NCI-H1048 (cell line): ENCODE results near the gene ABHD17A.

Experiments used
- DNase-seq: peaks from one replicate; lab custom pipeline; 2025; lab: John Stamatoyannopoulos, UW

The ABHD17A gene

GRCh38 chr19:1885398-1886119 lies at the start of gene ABHD17A:
Gene ABHD17A, minus strand, starts transcription at chr19:1885496. Its CDS starts 3,930 bp downstream, at chr19:1881566.
- peak; percentile 86 for DNase-seq

- no peak for DNase-seq
Observed at GRCh38 chr19:1933942-1934341, 48.6 kb upstream of the ABHD17A start.

- DNase-seq = no peak
Observed at GRCh38 chr19:1933244-1933643, 47.9 kb upstream of the ABHD17A start.

GRCh38 chr19:1932395-1932794 lies 47.1 kb upstream of the ABHD17A start:
- DNase-seq = no peak

DNA sequence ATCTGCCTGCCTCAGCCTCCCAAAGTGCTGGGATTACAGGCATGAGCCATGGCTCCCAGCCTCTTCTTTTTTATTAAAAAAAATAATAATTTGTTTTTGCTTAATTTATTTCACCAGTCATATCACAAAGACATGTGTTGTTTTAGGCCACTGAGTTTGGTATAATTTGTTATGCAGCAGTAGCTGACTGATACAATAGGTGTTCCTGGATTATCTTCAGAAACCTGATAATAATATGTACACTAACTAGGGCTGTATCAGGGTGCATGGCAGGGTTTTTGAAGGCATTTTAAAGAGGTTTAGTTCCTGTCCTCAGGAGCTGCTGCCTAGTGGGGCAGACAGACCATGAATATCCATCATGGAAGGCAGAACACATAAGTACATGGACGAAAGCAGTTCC lies 46.1 kb upstream of the ABHD17A start:
- DNase-seq = no peak

DNA sequence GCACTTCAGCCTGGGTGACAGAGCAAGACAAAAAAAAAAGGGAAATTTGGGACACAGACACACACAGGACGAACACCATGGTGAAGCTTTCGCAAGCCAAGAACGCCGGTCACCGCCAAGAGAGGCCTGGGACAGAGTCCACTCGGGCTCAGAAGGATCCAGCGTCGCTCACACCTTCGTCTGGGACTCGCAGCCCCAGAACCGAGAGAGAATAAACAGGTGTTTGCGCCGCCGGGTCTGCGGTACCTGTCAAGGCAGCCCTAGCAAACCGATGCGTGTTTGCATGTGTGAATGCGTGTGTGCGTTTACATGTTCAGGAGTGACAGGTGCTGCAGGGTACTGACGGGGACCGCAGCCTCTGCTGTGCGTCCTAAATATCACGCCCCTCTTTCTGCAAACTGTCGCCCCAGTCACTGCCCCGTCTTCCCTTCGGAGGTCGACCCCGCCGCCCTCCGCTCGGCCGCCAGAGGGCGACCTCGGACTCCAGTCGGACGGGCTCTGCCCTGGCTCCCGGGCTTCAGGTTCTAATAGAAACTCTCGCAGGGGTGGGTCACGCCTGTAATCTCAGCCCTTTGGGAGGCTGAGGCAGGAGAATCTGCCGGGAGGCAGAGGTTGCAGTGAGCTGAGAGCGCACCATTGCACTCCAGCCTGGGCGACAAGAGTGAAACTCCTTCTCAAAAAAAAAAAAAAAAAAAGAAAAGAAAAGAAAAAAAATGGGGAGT lies 43.9 kb upstream of the ABHD17A start:
- peak; percentile 33 for DNase-seq

GRCh38 chr19:1925544-1925943 lies 40.2 kb upstream of the ABHD17A start:
- DNase-seq = no peak

DNA sequence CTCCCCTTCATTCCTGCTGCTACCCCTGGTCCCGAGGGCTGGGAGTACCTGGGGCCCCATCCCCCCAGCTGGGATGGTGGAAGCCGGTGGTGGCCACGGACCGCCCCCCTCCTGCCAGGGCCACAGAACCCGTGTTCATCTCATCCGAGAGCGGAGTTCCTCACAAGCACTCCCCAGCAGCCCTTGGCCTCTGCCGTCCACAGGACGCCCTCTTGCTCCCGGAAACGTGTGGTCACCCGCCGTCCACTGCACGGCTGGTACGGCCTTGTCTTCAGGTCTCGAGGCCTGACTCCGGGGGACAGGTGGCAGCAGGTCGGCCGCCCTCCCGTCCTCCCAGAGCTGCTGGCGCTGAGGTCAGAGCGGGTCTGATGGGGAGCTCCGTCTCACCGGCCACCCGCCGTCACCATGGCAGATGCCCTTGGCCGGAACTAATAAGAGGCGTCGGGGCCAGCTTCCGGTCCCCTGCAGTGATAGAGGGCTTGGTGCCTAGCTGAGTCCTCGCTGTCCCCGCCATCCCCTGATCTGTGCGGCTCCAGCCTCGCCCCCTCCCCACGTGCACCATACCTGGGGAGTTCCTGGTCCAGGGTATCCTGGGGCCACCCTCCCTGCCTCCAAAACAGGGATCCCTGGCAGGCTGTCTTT lies 39.1 kb upstream of the ABHD17A start:
- no peak for DNase-seq

DNA sequence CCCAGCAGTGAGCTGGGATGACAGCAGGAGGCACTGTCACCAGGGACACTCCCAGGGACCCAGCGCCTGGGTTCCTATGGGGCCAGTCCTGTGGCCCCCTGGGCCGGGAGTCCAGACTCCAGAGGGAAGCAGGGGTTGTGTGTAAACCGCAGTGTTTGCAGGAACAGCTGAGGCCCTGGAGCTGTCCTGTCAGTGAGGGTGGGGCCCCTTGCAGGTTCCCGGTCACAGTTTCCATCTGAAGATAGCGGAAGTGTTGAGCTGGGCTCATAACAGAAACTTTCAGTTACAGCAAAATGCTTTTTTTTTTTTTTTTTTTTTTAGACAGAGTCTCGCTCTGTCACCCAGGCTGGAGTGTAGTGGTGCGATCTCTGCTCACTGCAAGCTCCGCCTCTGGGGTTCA lies 38.0 kb upstream of the ABHD17A start:
- no peak for DNase-seq

GRCh38 chr19:1922803-1923202 lies 37.5 kb upstream of the ABHD17A start:
- DNase-seq = no peak

DNA sequence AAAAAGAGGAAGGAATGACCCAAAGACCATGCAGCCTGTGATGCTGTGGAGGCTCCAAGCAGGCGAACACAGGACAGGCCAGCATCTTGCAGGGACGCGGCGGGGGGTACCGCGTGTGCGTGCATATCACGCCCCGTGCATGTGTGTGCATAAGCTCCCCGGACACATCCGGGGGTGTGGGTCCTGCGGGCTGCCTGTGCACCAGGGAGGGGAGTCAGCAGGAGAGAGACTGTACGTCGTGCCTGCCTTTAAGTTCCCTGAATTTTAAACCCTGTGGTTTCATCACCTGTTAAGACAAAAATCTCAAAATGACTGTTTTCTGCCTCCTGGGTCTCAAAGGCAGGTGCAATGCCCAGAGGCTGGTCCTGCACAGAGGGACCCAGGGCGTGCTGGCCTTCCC lies 36.5 kb upstream of the ABHD17A start:
- no peak for DNase-seq

DNA sequence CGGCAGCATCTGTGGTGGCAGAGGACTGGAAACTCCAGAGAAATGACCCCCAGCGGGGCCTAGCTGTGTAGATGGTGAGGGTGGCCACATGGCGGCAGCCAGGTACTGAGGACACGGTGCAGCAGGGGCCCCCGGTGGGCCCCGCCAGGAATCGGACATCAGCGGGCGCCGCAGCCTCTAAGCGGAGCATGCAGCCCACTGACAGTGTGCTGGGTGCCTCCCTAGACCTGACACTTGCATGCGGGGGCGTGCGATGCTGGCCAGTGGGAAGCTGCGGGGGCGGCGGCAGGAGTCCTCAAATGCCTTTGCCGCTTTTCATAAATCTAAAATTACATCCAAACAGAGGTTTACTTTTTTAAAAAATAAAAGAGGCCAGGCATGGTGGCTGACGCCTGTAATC lies 36.0 kb upstream of the ABHD17A start:
- no peak for DNase-seq

DNA sequence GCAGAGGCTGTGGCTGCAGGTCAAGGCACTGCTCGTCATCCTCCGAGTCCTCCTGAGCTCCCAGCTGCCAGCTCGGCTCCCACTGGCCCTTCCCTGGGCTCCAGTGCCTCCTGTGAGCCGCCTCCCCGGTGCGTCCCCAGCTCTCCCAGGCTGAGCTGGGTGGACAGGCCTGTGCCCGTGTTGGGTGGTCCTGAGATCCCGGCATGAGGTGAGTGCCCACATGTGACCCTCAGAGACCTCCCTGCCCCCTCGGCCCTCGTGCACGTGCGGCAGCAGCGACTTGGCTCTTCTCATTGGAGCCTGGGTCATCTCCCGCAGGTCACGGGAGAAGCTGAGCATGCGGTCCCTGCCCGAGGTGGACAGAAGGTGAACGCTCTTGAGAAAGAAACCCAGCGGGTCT lies 35.3 kb upstream of the ABHD17A start:
- no peak for DNase-seq

GRCh38 chr19:1918975-1919374 lies 33.7 kb upstream of the ABHD17A start:
- DNase-seq = no peak

GRCh38 chr19:1917926-1918325 lies 32.6 kb upstream of the ABHD17A start:
- no peak for DNase-seq

- DNase-seq = no peak
Observed at GRCh38 chr19:1917146-1917545, 31.9 kb upstream of the ABHD17A start.

DNA sequence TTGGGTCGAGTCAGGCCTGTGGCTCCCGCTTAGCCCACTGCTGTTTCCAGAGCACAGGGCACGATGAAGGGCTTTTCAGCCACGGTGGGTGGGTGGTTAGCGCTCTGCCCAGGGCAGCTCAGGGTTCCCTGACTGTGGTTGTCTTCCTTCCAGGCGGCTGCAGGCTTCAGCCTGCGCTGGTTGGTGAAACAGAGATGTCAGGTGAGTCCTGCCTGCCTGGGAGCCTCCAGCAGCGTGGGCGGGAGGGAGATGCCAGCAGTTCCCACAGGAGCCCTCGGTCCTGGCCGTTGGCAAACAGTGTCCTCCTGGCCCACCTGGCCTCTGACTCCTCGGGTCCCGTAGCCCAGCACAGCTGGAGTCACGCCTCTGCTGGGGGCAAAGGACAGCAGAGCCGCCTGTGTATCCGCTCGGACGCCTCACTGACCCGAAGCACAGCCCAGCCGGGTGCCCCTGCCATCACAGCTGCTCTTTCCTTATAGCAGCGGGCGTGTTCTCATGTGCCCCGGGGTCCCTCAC lies 29.6 kb upstream of the ABHD17A start:
- no peak for DNase-seq

- no peak for DNase-seq
Observed at GRCh38 chr19:1913781-1914577, 28.7 kb upstream of the ABHD17A start.

- DNase-seq = no peak
Observed at GRCh38 chr19:1912760-1913505, 27.6 kb upstream of the ABHD17A start.

- DNase-seq = no peak
Observed at GRCh38 chr19:1911995-1912394, 26.7 kb upstream of the ABHD17A start.

- no peak for DNase-seq
Observed at GRCh38 chr19:1911098-1911497, 25.8 kb upstream of the ABHD17A start.
